8988T (cell line): ENCODE results near the gene PRC1.

Source experiments
- DNase-seq: peaks from one replicate; pipeline ENCODE4 v3.0.0; 2011

The PRC1 gene

DNA sequence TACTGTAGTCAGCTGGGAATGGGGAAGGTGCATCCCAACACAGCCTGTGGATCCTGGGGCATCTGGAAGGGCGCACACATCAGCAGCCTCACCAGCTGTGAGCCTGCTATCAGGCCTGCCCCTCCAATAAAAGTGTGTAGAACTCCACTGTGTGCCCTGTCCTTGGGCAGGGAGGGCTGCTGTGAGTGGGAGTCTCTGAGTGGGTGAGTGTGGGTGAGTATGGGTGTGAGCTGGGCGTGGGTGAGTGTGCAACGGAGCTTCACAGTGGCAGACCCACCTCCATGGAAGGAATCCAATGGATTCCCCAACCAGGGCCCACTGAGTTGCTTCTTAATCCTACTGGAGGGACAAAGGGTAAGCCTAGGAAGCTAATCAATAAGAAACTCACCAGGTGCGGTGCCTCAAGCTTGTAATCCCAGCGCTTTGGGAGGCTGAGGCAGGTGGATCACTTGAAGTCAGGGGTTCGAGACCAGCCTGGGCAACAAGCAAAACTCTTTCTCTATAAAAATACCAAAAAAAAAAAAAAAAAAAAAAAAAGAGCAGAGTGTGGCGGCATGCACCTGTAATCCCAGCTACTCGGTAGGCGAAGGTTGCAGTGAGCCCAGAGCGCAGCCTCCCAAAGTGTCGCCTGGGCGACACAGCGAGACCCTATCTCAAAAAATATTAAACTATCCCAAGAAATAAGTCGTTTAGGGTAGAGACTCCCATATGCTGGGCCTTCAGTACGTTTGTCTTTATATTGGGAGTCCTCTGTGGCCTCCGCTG is 40.2 kb downstream of the PRC1 start:
- DNase-seq, result no peak

DNA sequence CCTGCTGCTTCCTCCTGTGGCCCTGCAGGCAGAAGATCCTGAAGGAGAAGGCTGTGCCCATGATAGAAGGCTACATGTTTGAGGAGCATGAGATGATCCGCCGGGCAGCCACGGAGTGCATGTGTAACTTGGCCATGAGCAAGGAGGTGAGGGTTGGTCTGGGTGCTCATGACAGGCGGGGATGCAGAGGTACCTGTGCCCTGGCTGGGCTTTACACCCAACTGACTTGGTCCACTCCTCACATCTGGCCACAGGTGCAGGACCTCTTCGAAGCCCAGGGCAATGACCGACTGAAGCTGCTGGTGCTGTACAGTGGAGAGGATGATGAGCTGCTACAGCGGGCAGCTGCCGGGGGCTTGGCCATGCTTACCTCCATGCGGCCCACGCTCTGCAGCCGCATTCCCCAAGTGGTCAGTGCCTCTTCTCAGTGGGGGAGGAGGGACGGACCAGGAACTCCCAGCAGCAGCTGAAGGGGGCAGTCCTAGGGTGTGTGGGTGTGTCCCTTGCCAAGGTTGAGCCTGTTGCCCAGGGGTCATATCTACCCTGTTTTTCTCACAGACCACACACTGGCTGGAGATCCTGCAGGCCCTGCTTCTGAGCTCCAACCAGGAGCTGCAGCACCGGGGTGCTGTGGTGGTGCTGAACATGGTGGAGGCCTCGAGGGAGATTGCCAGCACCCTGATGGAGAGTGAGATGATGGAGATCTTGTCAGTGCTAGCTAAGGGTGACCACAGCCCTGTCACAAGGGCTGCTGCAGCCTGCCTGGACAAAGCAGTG is 41.2 kb downstream of the PRC1 start:
- no peak for DNase-seq

DNA sequence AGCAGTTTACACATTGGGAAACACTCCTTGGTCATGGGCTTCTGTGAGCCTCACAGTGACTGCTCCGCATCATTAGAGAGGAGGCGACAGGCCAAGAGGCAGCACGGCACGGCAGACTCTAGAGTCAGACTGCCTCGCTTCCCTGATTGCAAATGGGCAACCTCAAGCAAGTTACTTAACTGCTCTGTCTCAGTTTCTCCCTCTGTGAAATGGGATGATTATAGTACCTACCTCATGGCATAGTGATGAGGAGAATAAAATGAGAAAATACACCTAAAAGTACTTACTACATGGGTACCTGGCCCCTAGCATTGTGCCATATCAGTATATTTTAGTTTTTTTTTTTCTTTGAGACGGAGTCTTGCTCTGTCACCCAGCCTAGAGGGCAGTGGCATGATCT is 43.7 kb downstream of the PRC1 start:
- DNase-seq, result no peak

DNA sequence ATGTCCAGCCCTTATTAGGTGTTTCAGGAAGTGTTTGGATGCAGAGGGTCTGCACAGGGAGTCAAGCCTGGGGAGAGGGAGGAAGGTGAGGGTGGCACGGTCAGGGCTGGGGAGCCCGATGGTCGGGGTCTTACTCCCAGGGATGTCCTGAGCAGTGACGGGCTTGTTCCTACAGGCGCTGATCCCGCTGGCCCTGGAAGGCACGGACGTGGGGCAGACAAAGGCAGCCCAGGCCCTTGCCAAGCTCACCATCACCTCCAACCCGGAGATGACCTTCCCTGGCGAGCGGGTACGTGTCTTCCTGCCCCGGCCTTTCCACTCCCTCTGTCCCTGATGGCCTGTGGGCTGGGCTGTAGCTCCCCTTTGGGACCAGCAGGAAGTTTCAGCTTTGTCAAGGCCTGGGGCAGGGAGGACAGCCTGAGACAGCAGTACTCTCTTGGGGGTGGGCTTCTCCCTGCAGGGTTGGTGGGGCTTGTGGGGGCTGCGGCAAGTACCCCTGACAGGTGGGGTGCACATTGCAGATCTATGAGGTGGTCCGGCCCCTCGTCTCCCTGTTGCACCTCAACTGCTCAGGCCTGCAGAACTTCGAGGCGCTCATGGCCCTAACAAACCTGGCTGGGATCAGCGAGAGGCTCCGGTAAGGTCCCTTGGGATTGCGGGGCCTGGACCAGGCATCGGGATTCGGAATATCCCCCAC is 44.2 kb downstream of the PRC1 start:
- DNase-seq, result no peak

DNA sequence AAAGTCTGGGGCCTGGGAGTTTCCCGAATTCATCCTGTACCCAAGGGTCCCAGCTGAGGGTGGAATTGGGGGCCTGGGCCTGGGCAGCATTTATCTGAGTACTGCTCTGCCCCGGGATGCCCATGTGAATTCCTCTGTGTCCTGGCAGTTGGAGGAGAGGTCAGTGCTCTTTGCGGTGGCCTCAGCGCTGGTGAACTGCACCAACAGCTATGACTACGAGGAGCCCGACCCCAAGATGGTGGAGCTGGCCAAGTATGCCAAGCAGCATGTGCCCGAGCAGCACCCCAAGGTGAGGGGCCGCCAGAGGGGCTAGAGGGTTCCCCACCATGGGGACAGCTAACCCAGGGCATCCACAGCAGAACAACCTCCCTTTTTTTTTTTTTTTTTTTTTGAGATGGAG is 45.8 kb downstream of the PRC1 start:
- DNase-seq, result no peak

DNA sequence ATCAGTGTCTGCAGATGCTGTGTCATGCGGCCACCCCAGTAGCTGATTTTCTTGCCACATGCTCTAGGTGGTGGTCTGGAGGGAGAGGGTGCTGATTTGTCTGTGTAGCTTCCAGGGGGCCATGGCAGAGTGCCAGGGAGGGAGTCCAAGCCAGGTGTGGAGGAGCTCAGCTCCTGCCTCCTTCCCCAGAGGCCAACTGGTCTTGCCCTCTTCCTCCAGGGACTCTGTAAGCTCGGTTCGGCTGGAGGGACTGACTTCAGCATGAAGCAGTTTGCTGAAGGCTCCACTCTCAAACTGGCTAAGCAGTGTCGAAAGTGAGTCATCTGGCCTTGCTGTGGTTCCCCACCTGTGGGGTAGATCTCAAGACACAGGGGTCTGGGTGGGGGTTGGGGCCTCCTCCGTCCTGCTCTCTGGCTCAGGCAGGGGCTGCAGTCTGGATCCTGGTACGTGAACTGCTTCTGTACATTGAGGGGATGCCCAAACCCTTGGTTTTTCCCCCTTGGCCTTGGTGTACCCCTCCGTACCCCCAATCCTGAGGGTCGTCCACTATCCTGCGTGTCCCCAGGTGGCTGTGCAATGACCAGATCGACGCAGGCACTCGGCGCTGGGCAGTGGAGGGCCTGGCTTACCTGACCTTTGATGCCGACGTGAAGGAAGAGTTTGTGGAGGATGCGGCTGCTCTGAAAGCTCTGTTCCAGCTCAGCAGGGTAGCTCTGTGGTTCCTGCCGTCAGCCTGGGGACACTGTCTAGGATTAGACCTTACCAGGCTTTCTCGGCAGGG is 46.6 kb downstream of the PRC1 start:
- DNase-seq, result no peak

DNA sequence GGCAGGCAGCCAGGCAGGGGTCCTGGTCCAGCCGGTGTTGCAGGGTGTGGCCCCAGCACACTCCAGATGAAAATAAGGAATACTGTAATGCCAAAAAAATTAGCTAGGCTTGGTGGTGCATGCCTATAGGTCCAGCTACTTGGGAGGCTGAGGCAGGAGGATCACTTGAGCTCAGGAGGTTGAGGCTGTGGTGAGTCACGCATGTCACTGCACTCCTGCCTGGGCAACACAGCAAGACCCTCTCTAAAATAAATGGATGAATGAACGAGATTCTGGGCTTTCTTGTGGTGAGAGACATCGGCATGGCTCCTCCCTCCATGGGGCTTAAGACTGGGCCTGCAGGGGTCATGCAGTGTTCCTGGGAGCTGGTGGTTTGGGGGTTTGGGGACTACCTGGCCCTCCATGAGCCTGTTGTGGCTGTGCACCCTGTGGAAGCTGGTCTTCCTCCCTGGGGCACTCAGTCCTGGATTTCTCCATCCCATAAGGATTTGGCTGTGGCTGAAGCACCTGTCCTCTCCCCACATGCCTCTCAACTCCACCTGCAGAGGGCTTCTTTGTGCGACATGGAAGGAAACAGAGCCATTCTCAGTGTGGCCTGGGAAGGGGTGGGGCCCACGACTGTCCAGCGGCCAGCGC is 47.3 kb downstream of the PRC1 start:
- DNase-seq, result no peak

DNA sequence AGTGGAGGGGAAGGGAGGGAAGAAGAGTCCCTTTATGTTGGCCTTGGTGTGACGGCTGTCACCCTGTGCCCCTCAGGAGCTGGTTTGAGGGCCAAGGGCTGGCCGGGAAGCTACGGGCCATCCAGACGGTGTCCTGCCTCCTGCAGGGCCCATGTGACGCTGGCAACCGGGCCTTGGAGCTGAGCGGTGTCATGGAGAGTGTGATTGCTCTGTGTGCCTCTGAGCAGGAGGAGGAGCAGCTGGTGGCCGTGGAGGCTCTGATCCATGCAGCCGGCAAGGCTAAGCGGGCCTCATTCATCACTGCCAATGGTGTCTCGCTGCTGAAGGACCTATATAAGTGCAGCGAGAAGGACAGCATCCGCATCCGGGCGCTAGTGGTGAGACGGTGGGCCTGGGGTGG is 47.8 kb downstream of the PRC1 start:
- no peak for DNase-seq

DNA sequence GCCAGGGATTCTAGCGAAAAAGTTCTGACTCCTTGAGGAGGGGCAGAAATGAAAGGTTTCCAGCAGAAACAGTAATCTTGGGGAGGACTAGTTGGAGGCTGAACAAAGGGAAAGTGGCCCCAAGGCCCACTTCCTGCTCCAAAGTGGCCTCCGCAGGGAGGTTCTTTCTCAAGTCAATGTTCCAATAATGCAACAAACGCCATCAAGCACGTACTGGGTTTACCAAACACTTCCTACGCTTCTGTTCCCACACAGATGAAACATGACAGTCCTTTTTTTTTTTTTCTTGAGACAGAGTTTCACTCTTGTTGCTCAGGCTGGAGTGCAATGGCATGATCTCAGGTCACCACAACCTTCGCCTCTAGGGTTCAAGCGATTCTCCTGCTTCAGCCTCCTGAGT is 49.2 kb downstream of the PRC1 start:
- DNase-seq, result no peak

DNA sequence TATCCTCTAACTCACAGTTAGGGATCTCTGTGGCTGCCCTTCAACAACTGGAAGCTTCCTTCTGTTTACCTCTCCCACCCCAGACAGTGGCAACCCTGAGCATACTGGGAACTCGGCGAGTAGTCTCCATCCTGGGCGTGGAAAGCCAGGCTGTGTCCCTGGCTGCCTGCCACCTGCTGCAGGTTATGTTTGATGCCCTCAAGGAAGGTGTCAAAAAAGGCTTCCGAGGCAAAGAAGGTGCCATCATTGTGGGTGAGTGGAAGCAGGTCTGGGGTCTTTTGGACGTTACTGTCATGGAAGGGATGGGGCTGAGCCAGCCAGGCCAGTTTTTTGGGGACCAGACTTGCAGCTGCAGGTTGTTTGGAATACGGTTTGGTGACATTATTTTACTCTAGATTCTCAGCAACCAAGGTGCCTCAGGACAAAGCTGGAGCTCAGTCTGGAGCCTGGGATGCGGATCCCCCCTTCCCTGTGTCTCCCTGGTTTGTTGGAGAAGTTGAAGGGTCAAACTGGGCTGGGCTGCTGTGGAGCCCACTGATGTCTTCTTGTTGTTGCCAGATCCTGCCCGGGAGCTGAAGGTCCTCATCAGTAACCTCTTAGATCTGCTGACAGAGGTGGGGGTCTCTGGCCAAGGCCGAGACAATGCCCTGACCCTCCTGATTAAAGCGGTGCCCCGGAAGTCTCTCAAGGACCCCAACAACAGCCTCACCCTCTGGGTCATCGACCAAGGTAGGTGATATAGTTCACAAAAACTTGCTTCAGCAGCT is 51.8 kb downstream of the PRC1 start:
- DNase-seq, result no peak

DNA sequence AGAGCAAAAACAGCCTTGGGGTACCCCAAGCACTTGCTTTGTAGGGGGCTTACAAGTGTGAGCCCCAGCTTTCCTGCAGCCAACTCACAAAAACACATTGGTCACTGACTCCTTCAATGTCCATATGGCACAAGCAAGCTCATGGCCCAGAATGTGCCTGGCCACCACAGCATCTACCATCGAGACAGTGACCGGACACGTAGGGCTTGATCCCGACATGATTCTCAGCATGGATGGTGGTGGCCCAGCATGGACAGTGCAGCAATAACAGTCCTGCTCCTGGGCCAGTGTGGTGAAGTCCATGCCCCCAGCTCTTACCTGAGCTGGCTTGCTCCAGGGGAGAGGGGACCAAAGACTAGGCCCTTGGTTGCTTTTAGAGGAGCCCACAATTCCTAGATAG is 53.3 kb downstream of the PRC1 start:
- no peak for DNase-seq

DNA sequence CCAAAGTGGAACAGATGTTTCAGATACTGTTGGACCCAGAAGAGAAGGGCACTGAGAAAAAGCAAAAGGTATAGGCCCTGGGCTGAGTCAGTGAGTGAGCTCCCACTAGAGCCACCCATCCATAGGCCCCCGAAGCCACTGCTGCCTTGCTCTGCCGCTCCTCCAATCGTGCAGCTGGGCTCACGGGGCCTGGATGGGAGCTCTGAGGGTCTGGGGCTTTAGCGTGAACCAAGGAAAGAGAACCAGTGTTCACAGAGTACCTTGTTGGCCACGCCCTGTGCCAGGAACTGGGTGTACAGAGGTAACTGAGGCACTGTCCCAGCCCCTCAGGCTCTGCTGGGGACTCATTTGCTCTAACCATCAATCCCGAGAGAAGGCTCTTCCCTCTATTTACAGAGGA is 54.6 kb downstream of the PRC1 start:
- no peak for DNase-seq

DNA sequence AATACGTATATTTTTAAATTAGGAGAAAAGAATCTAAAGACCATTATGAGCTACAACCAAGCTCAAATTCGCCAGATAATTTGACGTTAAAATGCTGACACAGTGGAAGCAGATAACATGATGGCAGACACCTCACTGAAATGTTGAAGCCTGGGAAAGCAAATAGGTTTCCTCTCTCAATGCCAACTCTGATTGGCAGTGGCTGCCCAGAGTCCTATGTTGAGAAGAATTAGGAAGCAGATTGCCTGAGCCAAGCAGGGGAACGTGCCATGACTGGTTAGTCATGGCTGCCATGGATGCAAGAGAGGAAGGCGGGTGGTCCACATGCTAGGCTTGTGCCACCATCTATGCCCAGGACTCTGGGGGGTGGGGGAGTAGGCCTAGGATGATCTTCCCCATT is 56.1 kb downstream of the PRC1 start:
- no peak for DNase-seq

DNA sequence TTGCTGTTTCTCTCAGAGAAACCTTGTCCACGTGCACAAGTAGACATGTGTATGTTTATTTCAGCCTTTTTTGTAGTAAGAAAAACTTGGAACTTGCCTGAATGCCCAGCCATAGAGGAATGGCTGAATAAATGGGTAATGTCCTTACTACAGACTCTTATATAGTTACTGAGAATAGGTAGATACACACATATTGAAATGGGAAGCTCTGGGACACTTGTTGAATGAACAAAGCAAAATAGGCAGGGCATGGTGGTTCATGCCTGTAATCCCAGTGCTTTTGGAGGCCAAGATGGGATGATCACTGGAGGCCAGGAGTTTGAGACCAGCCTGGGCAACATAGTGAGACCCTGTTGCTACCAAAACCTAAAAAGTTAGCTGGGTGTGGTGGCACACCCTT is 57.5 kb downstream of the PRC1 start:
- DNase-seq, result no peak

DNA sequence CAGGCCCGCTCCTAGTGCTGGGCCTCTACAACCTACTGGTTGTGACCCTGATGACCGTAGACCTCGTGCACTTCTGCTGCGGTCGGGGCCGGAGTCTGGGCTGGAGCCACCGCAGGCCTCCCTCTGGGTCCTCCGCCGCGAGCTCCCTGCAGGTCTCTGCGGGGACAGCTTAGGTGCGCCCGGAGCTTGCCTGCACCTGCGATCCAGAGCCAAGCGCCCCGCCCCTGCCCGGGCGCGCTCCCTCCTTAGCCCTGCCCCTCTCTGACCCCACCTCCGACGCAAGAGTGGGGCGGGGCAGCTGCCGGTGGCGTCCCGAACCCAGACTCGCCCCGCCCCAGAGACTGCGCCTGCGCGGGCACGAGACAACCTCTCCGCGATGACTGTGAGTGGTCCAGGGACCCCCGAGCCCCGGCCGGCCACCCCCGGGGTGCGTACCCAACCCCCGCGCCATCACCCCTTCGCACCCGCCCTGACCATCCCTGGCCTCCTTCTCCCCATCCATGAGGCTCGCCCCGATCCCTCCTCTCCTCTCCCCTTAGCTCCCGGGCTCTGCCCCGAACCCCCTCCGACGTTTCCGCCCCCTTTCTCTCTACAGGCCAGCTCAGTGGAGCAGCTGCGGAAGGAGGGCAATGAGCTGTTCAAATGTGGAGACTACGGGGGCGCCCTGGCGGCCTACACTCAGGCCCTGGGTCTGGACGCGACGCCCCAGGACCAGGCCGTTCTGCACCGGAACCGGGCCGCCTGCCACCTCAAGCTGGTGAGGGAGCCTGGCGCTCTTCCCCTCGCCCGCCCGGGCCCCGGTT is 59.2 kb downstream of the PRC1 start, which contains the start of gene UNC45A:
UNC45A (plus strand) TSS at position 337 of the 803 bp plus-strand sequence; CDS start at position 377, 40 bp downstream.
- peak; percentile 77 for DNase-seq

DNA sequence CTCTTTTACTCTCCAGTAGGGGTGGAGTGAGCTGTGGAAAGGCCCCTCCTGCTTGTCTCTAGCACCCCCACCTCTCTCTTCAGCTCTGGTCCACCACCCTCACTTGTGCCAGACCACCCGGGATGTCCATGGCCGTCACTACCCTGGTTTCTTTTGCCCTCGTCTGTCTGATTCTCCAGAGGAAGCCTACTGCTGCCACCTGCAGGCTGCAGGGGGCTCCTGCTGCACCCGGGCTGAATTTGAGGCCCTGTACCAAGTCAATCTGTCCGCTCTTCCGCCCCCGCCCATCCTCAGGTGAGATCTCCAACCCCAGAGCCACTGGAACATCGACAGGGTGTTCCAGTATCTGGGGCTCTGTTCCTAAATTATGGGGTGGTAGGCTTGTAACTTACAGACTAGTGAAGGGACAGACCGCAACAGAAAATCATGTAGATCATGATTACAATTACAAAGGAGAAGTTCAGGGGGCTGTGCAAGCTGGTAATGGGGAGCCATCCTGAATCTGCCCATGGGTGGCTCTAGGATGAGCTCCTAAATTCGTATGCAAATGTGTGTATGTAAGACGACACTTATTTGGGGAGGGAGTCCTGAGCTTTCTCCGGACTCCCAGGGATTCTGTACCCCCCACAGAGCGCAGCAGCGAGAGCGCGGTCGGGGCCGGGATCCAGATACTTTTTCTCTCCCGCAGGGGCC is 59.9 kb downstream of the PRC1 start:
- DNase-seq, result peak; percentile 69

DNA sequence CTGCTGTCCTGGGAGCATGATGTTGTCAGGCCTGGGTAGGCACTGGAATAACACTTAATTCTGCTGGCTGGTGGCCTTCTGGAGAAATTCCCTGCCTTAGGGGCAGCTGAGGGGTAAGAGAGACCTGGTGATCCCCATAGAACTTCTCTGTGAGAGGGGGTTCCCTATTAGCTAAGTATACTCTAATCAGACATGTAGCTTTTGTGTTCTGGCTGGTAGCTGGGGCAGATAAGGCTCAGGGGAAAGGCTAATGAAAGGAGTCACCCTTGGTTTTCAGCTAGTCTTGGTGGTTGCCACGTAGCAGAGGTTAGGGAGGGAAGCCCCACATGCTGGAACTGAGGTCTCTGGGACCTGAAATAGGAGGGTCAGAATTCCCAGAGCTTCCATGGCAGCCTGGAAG is 61.0 kb downstream of the PRC1 start:
- DNase-seq, result no peak

DNA sequence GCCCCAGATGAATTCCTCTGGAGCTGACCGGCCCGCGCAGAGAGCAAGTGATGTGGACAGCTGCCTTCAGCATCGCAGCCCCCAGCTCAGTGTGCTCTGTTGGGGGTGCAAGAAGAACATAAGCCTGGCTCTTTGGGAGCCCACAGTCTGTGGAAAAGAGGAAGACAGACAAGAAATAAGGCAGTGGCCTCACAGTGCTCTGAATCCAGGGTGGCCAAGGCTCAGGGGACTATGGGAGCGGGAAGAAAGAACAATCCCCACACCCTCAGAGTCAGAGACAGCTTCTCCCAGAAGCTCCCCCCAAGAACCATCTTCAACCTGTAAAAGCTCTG is 61.7 kb downstream of the PRC1 start:
- no peak for DNase-seq

DNA sequence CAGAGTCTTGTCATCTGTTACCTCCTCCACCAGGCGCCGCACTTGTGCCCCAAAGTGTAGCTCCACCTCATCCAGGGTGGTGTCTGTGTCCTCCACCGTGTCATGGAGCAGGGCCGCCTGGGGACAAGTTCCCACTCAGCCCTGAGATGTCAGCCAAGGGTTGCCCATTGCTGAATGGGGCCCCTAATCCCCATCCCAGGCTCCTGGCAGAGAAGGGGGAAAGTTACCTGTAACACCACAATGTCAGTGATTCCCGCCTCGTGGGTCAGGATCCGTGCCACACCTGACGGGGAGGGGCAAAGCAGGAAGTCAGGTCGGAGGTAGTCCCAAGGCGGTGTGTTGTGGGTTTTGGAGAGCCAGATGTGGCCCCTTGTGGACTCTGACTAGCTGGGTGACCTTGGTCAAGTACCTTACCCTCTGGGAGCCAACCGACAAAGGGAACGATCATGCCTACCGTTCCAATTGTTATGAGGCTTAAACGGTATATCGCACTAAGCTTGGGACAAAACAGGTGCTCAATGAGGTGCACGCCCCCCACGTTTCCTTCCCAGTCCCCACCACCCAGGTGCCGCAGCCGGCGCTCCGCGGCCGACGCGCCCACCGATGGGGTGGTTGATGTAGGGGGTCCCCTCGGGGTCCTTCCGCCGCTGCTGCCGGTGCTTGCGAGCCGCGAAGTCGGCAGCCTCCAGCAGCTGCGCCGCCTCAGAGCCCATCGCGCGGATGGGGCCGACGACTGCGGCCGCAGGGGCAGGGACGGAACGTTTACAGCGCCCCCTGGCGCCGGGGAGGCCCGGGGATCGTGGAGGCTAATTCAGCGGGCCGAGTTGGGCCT is 62.3 kb downstream of the PRC1 start, which contains the start of gene HDDC3:
HDDC3 (minus strand) TSS at position 722 of the 832 bp plus-strand sequence; CDS start at position 713, 9 bp downstream.
- DNase-seq, result peak; percentile 86

DNA sequence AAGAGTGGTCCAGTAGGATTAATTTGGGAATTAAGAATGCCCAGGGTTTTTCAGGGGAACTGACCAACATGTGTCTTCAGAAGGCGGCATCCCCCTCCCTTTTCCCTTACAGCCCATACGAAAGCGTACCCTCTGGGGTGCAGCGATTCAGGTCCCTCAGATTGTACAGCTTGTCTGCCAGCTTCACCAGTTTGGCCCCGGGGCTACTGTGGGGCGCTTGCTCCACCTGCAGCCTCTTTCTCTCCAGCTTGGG is 62.8 kb downstream of the PRC1 start:
- DNase-seq, result no peak
